ENCODE results near the gene PHF23. TPM values are rescaled to one million over a fixed set of nuclear protein-coding genes. Genes with fewer than 3 reads are reported as not detected.
"Not testable (repeated sequence)": the region's sequence is repeated elsewhere in the genome, so short reads cannot be mapped to it uniquely, and the experiment has no call there.

PHF23 gene
- total RNA-seq, 1 donor from 2014 or later = 46.2 TPM

- Mint-ChIP-seq H3K36me3 (ENCODE audit: low read depth) (peaks cover 43% of the 10 kb centered on the region), H3K27me3 (no peaks in the 10 kb centered on the region), H3K4me1 (peaks cover 46% of the 10 kb centered on the region), H3K4me3 (peak within 1 kb of the TSS; percentile 95), H3K9me3 (no peaks in the 10 kb centered on the region), H3K27ac (peak within 1 kb of the TSS; percentile 100)
- DNase-seq = peak; percentile 100
- intact Hi-C loops (cut with micrococcal nuclease) = loop anchor here (1.0 to 5.0 kb wide), 6 partner anchors 8 to 436 kb away; partner anchors contain the start of genes EIF5A, PHF23, SENP3 and TP53
These were observed 12.5 kb upstream of the PHF23 start, which contains the start of gene CTDNEP1 for GRCh38 chr17:7251661-7252175. Gene CTDNEP1, minus strand, starts transcription at chr17:7251734. Its CDS starts 438 bp downstream, at chr17:7251296.

GRCh38 chr17:7250695-7251627 is 11.7 kb upstream of the PHF23 start:
- intact Hi-C loops (cut with micrococcal nuclease) = loop anchor here (5.0 kb wide), 2 partner anchors 311 to 436 kb away; partner anchors contain the start of genes SENP3, TP53 and WRAP53
- peak overlapping the region; percentile 100 for H3K27ac Mint-ChIP-seq
- H3K36me3 Mint-ChIP-seq (ENCODE audit: low read depth) = peaks cover 45% of the 10 kb centered on the region
- H3K4me1 Mint-ChIP-seq = peaks cover 52% of the 10 kb centered on the region
- DNase-seq = peak; percentile 76
- H3K9me3 Mint-ChIP-seq = no peaks in the 10 kb centered on the region
- H3K27me3 Mint-ChIP-seq = no peaks in the 10 kb centered on the region
- H3K4me3 Mint-ChIP-seq = peak overlapping the region; percentile 95

- Mint-ChIP-seq H3K4me1 (peaks cover 52% of the 10 kb centered on the region), H3K27ac (peak overlapping the region; percentile 95), H3K9me3 (no peaks in the 10 kb centered on the region), H3K4me3 (peak overlapping the region; percentile 95), H3K36me3 (ENCODE audit: low read depth) (peaks cover 44% of the 10 kb centered on the region), H3K27me3 (no peaks in the 10 kb centered on the region)
- DNase-seq = no peak
- intact Hi-C loops (cut with micrococcal nuclease) = loop anchor here (5.0 kb wide), 2 partner anchors 312 to 437 kb away; partner anchors contain the start of genes SENP3, TP53 and WRAP53
These were observed 10.6 kb upstream of the PHF23 start for GRCh38 chr17:7249830-7250229.

GRCh38 chr17:7249214-7249613 is 10.0 kb upstream of the PHF23 start:
- intact Hi-C loops (cut with micrococcal nuclease) = no loop called here
- peaks cover 45% of the 10 kb centered on the region for H3K36me3 Mint-ChIP-seq (ENCODE audit: low read depth)
- peak overlapping the region; percentile 95 for H3K4me3 Mint-ChIP-seq
- peaks cover 50% of the 10 kb centered on the region for H3K4me1 Mint-ChIP-seq
- H3K27me3 Mint-ChIP-seq = no peaks in the 10 kb centered on the region
- peak overlapping the region; percentile 71 for H3K27ac Mint-ChIP-seq
- no peaks in the 10 kb centered on the region for H3K9me3 Mint-ChIP-seq
- DNase-seq = no peak

GRCh38 chr17:7248796-7249195 is 9.5 kb upstream of the PHF23 start:
- Mint-ChIP-seq H3K27me3 (no peaks in the 10 kb centered on the region), H3K4me1 (peaks cover 47% of the 10 kb centered on the region), H3K36me3 (ENCODE audit: low read depth) (peaks cover 46% of the 10 kb centered on the region), H3K27ac (no peak overlapping the region), H3K4me3 (peak overlapping the region; percentile 95), H3K9me3 (no peaks in the 10 kb centered on the region)
- DNase-seq = no peak
- intact Hi-C loops (cut with micrococcal nuclease) = no loop called here

- Mint-ChIP-seq H3K9me3 (no peaks in the 10 kb centered on the region), H3K36me3 (ENCODE audit: low read depth) (peaks cover 39% of the 10 kb centered on the region), H3K27me3 (no peaks in the 10 kb centered on the region), H3K4me1 (peaks cover 45% of the 10 kb centered on the region), H3K27ac (peak overlapping the region; percentile 20), H3K4me3 (no peak overlapping the region)
- no peak for DNase-seq
- intact Hi-C loops (cut with micrococcal nuclease) = no loop called here
These were observed 7.5 kb upstream of the PHF23 start for GRCh38 chr17:7246779-7247178.

GRCh38 chr17:7243838-7244237 is 4.6 kb upstream of the PHF23 start:
- Mint-ChIP-seq H3K36me3 (ENCODE audit: low read depth) (peaks cover 45% of the 10 kb centered on the region), H3K4me1 (peaks cover 47% of the 10 kb centered on the region), H3K4me3 (peak overlapping the region; percentile 85)
- not testable (repeated sequence) for H3K9me3 Mint-ChIP-seq, H3K27me3 Mint-ChIP-seq, DNase-seq, H3K27ac Mint-ChIP-seq
- intact Hi-C loops (cut with micrococcal nuclease) = loop anchor here (1.0 to 2.0 kb wide), 2 partner anchors 8 to 71 kb away; partner anchors contain the start of genes ELP5 and GPS2

GRCh38 chr17:7243453-7243729 is 4.1 kb upstream of the PHF23 start:
- Mint-ChIP-seq H3K27me3 (no peaks in the 10 kb centered on the region), H3K4me1 (peaks cover 43% of the 10 kb centered on the region), H3K9me3 (no peaks in the 10 kb centered on the region), H3K4me3 (peak overlapping the region; percentile 85), H3K27ac (peak overlapping the region; percentile 82), H3K36me3 (ENCODE audit: low read depth) (peaks cover 46% of the 10 kb centered on the region)
- intact Hi-C loops (cut with micrococcal nuclease) = loop anchor here (1.0 to 2.0 kb wide), 2 partner anchors 9 to 71 kb away; partner anchors contain the start of genes ELP5 and GPS2
- no peak for DNase-seq

GRCh38 chr17:7242717-7243452 is 3.6 kb upstream of the PHF23 start:
- H3K9me3 Mint-ChIP-seq = no peaks in the 10 kb centered on the region
- peak overlapping the region; percentile 85 for H3K4me3 Mint-ChIP-seq
- no peaks in the 10 kb centered on the region for H3K27me3 Mint-ChIP-seq
- DNase-seq = peak; percentile 98
- intact Hi-C loops (cut with micrococcal nuclease) = loop anchor here (1.0 to 2.0 kb wide), 2 partner anchors 9 to 72 kb away; partner anchors contain the start of genes ELP5 and GPS2
- peaks cover 42% of the 10 kb centered on the region for H3K4me1 Mint-ChIP-seq
- peak overlapping the region; percentile 91 for H3K27ac Mint-ChIP-seq
- H3K36me3 Mint-ChIP-seq (ENCODE audit: low read depth) = peaks cover 46% of the 10 kb centered on the region

- intact Hi-C loops (cut with micrococcal nuclease) = loop anchor here (2.0 kb wide), 1 partner anchor 73 kb away; the partner anchor contains the start of gene GPS2
- Mint-ChIP-seq H3K36me3 (ENCODE audit: low read depth) (peaks cover 48% of the 10 kb centered on the region), H3K4me1 (peaks cover 45% of the 10 kb centered on the region), H3K27me3 (no peaks in the 10 kb centered on the region), H3K4me3 (peak within 1 kb of the TSS; percentile 85), H3K9me3 (no peaks in the 10 kb centered on the region), H3K27ac (peak within 1 kb of the TSS; percentile 91)
- DNase-seq = peak; percentile 97
These were observed 2.8 kb upstream of the PHF23 start, which contains the start of gene GABARAP for GRCh38 chr17:7241783-7242716. Gene GABARAP, minus strand, starts transcription at chr17:7242449. Its CDS starts 119 bp downstream, at chr17:7242330.

- peaks cover 47% of the 10 kb centered on the region for H3K36me3 Mint-ChIP-seq (ENCODE audit: low read depth)
- no peak for DNase-seq
- no peaks in the 10 kb centered on the region for H3K27me3 Mint-ChIP-seq
- intact Hi-C loops (cut with micrococcal nuclease) = no loop called here
- peak overlapping the region; percentile 91 for H3K27ac Mint-ChIP-seq
- H3K4me3 Mint-ChIP-seq = peak overlapping the region; percentile 85
- H3K4me1 Mint-ChIP-seq = peaks cover 43% of the 10 kb centered on the region
- H3K9me3 Mint-ChIP-seq = no peaks in the 10 kb centered on the region
These were observed 2.0 kb upstream of the PHF23 start for GRCh38 chr17:7241090-7241733.

- Mint-ChIP-seq H3K27ac (peak overlapping the region; percentile 95), H3K36me3 (ENCODE audit: low read depth) (peaks cover 50% of the 10 kb centered on the region), H3K4me3 (peak overlapping the region; percentile 99), H3K9me3 (no peaks in the 10 kb centered on the region), H3K4me1 (peaks cover 50% of the 10 kb centered on the region), H3K27me3 (no peaks in the 10 kb centered on the region)
- no peak for DNase-seq
- intact Hi-C loops (cut with micrococcal nuclease) = no loop called here
These were observed 1.1 kb upstream of the PHF23 start for GRCh38 chr17:7240375-7240774.
